ENCODE results near the gene MAN2B2. TPM values are rescaled to one million over a fixed set of nuclear protein-coding genes. Genes with fewer than 3 reads are reported as not detected.

Gene MAN2B2
- total and polyA plus RNA-seq, 9 of the 15 experiments (the other 6 are each of a cell fraction or from before 2014, with no cell fraction given): 0.21 to 8.8 (median 3.7) TPM

- TF ChIP-seq PREB (CRISPR knock-in tag; IDR thresholded peaks at IDR 0.05): no peak
- TF ChIP-seq PHF20 (IDR thresholded peaks at IDR 0.05; ENCODE audit: partially characterized antibody): no peak
- no peak for TF ChIP-seq ZNF609 (CRISPR knock-in tag; IDR thresholded peaks at IDR 0.05; ENCODE audit: borderline replicate concordance)
- TF ChIP-seq SRSF3 (IDR thresholded peaks at IDR 0.05; ENCODE audit: insufficient read depth, low read length): no peak
- no peak for TF ChIP-seq CHAMP1 (IDR thresholded peaks at IDR 0.05)
- no peak for TF ChIP-seq RBM17 (IDR thresholded peaks at IDR 0.05; ENCODE audit: borderline replicate concordance, low read depth, low read length)
- peak; percentile 55; the same call in 1 of the 2 replicates for TF ChIP-seq TAL1 (IDR thresholded peaks at IDR 0.05)
- no peak for TF ChIP-seq EZH2 (IDR thresholded peaks at IDR 0.05; ENCODE audit: borderline replicate concordance, low read depth, low read length)
- no peak for TF ChIP-seq NELFE (IDR thresholded peaks at IDR 0.05; ENCODE audit: insufficient read depth, insufficient read length)
- peak; percentile 47; the same call in 1 of the 2 replicates for TF ChIP-seq ARID1B (IDR thresholded peaks at IDR 0.05)
- TF ChIP-seq ZNF395 (CRISPR knock-in tag; IDR thresholded peaks at IDR 0.05): no peak
- no peak for TF ChIP-seq ZNF174 (CRISPR knock-in tag; IDR thresholded peaks at IDR 0.05)
- no peak for TF ChIP-seq MYC (IDR thresholded peaks at IDR 0.05; ENCODE audit: low read depth, low read length)
- TF ChIP-seq MYC (CRISPR knock-in tag; IDR thresholded peaks at IDR 0.05; ENCODE audit: borderline replicate concordance, low read depth): no peak
- no peak for TF ChIP-seq KDM4B (IDR thresholded peaks at IDR 0.05; ENCODE audit: borderline replicate concordance in 2 of 2, low read depth in 1 of 2)
- no peak for TF ChIP-seq ZNF311 (CRISPR knock-in tag; IDR thresholded peaks at IDR 0.05)
- TF ChIP-seq EP300 (IDR thresholded peaks at IDR 0.05; ENCODE audit: low read length): peak; percentile 5; the same call in 1 of the 2 replicates
- no peak for TF ChIP-seq STAG1 (CRISPR knock-in tag; IDR thresholded peaks at IDR 0.05; ENCODE audit: borderline replicate concordance)
- 0 out of 2 replicates have a peak, but pooled peaks have one; percentile 27 for TF ChIP-seq DPF2 (IDR thresholded peaks at IDR 0.05)
Observed at GRCh38 chr4:6591313-6591712, 16.3 kb downstream of the MAN2B2 start (continued).

Measured in K562 (cell line).